Activated naive CD8-positive, alpha-beta T cell treated with anti-CD3 and anti-CD28 coated beads for 36 hours (primary cell): ENCODE measurements around the gene GNGT2. TPM values are rescaled to one million over a fixed set of nuclear protein-coding genes. Genes with fewer than 3 reads are reported as not detected.
A peak's percentile ranks its signal among the peaks of the same experiment; 100 is the strongest.
"Not testable (repeated sequence)": the region's sequence is repeated elsewhere in the genome, so short reads cannot be mapped to it uniquely, and the experiment has no call there.

Experiments used
- DNase-seq: peaks from one replicate; pipeline ENCODE4 v3.0.0; 2021
- H3K27ac Mint-ChIP-seq: one replicate; pipeline ENCODE4 v1.8.0; 2022; ENCODE audit warnings: mild to moderate bottlenecking, moderate library complexity, mixed read lengths
- H3K27me3 Mint-ChIP-seq: one replicate; pipeline ENCODE4 v1.8.0; 2022; ENCODE audit warnings: mild to moderate bottlenecking, mixed read lengths
- H3K36me3 Mint-ChIP-seq: one replicate; pipeline ENCODE4 v1.8.0; 2021; ENCODE audit warnings: mild to moderate bottlenecking, mixed read lengths
- H3K4me1 Mint-ChIP-seq: one replicate; pipeline ENCODE4 v1.8.0; 2021; ENCODE audit warnings: mixed read lengths
- H3K4me3 Mint-ChIP-seq: one replicate; pipeline ENCODE4 v1.8.0; 2022; ENCODE audit warnings: mild to moderate bottlenecking, moderate library complexity, mixed read lengths
- H3K9me3 Mint-ChIP-seq: one replicate; pipeline ENCODE4 v1.8.0; 2022; ENCODE audit warnings: mixed read lengths
- total RNA-seq, 2 experiments: library from RNA; stranded (reverse); gene quantifications; one replicate each; pipeline ENCODE4 v1.2.3, GENCODE V29; 2021

GNGT2 gene
- total RNA-seq, 2 experiments from 2014 or later, result 25.5 to 28.4 TPM

DNA sequence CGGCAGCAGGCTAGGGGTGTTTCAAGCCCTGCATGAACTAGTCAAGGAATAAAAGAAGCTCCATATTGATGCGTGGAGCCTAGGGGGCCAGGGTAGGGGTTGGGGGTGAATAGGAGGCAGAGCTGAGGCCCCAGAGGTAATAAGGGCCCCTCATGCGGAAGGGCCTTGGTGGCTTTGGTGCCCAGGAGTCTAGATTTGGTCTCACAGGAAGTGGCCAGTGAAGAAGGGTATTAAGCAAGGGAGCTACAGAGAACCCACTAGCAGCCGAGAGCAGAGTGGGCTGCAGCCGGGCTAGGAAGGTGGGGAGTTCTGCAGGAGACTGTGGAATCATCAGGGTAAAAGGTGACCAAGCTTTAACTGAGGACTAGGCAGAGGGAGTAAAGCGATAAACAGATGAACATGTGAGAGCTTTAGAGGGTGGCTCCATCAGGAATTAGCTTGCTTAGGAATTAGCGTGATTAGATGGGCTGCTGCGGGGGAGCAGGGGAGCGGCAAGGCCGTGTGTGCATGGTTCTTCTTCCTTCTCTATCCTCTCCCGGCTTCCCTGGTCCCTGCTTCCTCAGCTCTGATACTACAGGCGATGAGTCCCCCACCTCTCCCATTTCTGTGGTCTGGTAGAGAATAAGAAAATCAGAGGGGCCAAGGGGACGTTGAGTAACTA lies 9.8 kb downstream of the GNGT2 start:
- no peaks in the 10 kb centered on the region for H3K9me3 Mint-ChIP-seq

GRCh38 chr17:49198211-49198610 lies 12.2 kb downstream of the GNGT2 start:
- Mint-ChIP-seq H3K9me3 (no peaks in the 10 kb centered on the region), H3K36me3 (peaks cover 6% of the 10 kb centered on the region), H3K27me3 (no peaks in the 10 kb centered on the region), H3K27ac (no peak overlapping the region), H3K4me3 (no peak overlapping the region), H3K4me1 (peaks cover 23% of the 10 kb centered on the region)
- DNase-seq, result no peak

More for the DNA sequence above, 9.8 kb downstream of the GNGT2 start:
- Mint-ChIP-seq H3K4me1 (peaks cover 5% of the 10 kb centered on the region), H3K27ac (no peak overlapping the region), H3K36me3 (peaks cover 6% of the 10 kb centered on the region), H3K4me3 (no peak overlapping the region), H3K27me3 (no peaks in the 10 kb centered on the region)
- DNase-seq, result no peak

DNA sequence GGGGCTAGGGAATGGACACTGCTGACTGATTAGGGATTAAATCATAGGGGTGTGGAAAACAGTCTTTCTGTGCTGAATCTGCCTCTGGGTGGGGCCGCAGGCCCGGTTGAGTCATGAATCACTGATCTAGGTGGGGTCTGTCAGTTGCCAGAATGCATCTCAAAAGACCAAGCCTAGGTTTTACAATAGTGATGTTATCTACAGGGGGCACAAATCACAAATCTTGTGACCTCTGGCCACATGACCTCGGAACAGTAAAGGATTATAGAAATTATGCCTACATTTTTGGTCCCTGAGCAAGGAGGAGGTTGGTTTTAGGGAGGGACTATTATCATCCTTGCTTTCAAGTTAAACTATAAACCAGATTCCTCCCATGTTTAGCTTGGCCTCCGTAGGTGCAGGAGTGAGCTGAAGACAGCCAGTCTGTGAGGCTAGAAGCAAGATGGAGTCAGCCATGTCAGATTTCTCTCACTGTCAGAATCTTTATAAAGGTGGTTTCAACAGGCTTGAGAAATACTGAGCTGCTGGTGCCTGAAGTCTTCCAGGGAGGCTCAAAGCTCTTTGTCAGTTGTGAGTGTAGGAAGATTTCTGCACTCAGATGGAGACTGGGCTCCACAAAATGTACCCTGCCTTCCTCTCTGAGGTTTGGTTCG lies 12.9 kb downstream of the GNGT2 start:
- no peak for DNase-seq

GRCh38 chr17:49196520-49196919 lies 13.9 kb downstream of the GNGT2 start:
- no peak overlapping the region for H3K4me3 Mint-ChIP-seq
- H3K9me3 Mint-ChIP-seq, result no peaks in the 10 kb centered on the region
- H3K27me3 Mint-ChIP-seq, result peaks cover 10% of the 10 kb centered on the region
- H3K27ac Mint-ChIP-seq, result no peak overlapping the region
- H3K4me1 Mint-ChIP-seq, result peaks cover 36% of the 10 kb centered on the region
- no peak for DNase-seq
- H3K36me3 Mint-ChIP-seq, result no peaks in the 10 kb centered on the region

More for the DNA sequence above, 12.9 kb downstream of the GNGT2 start:
- Mint-ChIP-seq H3K27me3 (peaks cover 3% of the 10 kb centered on the region), H3K9me3 (no peaks in the 10 kb centered on the region), H3K27ac (no peak overlapping the region), H3K36me3 (peaks cover 5% of the 10 kb centered on the region), H3K4me1 (peaks cover 28% of the 10 kb centered on the region), H3K4me3 (no peak overlapping the region)

- Mint-ChIP-seq H3K36me3 (no peaks in the 10 kb centered on the region), H3K27ac (peak overlapping the region; percentile 9), H3K4me1 (peaks cover 39% of the 10 kb centered on the region), H3K27me3 (peaks cover 10% of the 10 kb centered on the region), H3K4me3 (no peak overlapping the region), H3K9me3 (no peaks in the 10 kb centered on the region)
- no peak for DNase-seq
Measured at GRCh38 chr17:49195751-49196150, 14.6 kb downstream of the GNGT2 start.

DNA sequence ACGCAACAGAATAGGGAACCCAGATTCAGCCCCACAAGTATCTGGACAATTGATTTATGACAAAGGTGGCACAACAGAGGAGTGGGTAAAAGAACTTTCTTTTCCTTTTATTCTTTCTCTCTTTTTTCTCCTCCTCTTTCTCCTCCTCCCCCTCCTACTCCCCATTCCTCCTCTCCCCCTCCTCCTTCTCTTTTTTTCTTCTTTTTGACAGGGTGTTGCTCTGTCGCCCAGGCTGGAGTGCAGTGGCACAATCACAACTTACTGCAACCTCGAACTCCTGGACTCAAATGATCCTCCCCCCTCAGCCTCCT lies 16.1 kb downstream of the GNGT2 start:
- Mint-ChIP-seq H3K27me3 (peaks cover 10% of the 10 kb centered on the region), H3K4me1 (peaks cover 41% of the 10 kb centered on the region), H3K27ac (no peak overlapping the region), H3K9me3 (no peaks in the 10 kb centered on the region), H3K4me3 (peak overlapping the region; percentile 47), H3K36me3 (no peaks in the 10 kb centered on the region)
- DNase-seq, result no peak

DNA sequence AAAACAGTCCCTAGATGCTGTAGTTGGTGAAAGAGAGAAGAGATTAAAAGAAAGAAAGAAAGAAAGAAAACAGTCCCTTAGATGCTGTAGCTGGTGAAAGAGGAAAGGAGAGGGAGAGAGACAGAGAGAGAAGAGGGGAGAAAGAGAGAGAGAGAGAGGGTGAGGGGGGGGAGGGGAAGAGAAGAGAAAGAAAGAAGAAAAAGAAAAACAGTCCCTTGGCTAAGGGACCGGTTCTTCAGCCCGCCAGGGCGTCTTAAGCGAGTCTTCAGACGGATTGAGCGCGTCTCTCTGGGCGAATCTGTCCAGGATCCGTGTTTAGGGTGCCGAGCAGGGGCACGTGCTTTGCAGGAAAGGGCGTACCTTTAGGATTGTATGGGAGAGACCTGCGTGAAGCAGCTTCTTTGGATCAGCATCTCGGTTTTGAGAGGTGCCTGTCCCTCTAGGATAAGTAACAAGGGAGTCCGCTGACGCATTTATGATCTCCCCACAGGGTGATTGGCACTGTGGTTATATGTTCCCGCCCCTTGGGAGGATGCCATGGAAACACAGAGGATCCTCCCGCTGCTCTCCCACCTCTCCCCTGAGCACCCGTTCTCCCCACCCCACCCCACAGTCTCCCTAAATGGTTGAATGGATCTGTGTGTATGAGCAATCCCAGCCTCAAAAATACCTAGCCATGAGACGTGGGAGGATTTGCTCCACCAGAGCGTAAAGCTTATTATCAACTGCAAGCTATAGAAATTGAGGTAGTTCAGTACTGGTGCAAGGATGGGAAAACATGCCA lies 16.7 kb downstream of the GNGT2 start:
- no peaks in the 10 kb centered on the region for H3K9me3 Mint-ChIP-seq
- no peaks in the 10 kb centered on the region for H3K36me3 Mint-ChIP-seq
- H3K4me3 Mint-ChIP-seq, result peak overlapping the region; percentile 86
- H3K27ac Mint-ChIP-seq, result peak overlapping the region; percentile 94
- no peak for DNase-seq
- peaks cover 10% of the 10 kb centered on the region for H3K27me3 Mint-ChIP-seq
- H3K4me1 Mint-ChIP-seq, result peaks cover 41% of the 10 kb centered on the region

DNA sequence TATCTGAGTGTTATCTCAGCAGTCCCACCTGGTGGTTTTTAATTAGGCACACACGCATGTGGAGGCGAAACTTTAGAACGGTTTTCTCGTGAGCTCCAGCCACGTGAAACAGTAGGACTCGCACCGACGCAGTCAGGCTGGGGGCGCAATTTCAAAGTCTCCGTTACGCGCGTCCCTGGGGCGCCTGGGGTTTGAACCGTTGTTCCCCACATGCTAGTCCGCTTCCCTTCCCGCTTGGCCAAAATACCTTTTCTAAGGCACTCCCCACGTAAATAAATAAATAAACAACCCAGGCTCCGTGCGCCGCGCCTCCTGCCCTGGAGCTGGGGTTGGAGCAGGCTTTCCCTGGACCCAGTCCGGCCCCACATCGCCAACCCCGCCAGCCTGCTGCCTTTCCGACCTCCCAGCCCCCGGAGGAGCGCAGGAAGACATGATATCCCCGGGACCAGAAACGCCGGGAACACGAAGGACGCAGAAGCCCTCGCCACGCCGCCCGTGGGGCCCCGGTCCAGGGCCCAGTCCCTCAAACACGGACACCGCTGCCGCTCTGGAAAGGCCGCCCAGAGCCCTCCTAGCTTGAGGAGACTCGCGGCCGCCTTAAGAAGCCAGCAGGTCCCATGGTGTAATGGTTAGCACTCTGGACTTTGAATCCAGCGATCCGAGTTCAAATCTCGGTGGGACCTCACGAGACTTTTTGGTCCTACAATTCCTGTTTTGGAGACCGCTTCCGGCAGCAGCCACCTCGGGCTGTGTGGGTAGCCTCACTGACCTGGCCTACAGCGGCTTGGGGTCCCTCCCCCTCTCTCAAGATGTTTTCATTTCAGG lies 18.2 kb downstream of the GNGT2 start:
- H3K4me1 Mint-ChIP-seq, result peaks cover 41% of the 10 kb centered on the region
- peak overlapping the region; percentile 94 for H3K27ac Mint-ChIP-seq
- H3K9me3 Mint-ChIP-seq, result no peaks in the 10 kb centered on the region
- DNase-seq, result peak; percentile 83
- H3K36me3 Mint-ChIP-seq, result no peaks in the 10 kb centered on the region
- H3K27me3 Mint-ChIP-seq, result peaks cover 10% of the 10 kb centered on the region
- H3K4me3 Mint-ChIP-seq, result peak overlapping the region; percentile 86

DNA sequence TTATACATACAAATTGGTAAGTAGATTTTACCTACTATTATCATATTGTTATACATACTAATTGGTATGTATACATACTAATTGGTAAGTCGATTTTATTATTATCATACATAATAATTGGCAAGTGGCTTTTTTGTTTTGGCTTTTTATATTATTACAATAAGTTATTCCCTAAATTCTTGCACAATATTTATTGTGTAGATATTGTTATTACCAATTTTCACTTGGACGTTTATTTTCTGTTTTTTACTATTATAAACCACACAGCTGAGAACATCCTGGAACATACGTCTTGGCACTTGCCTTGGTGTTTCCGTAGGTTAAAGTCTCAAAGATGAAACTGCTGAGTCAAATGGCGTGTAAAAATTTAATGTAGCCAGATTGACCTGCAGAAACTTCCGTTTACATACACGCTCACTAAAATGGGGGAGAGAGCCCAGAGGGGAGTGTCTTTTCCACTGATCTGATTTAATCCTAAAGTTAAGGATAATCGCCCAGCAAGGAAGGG lies 18.9 kb downstream of the GNGT2 start:
- H3K9me3 Mint-ChIP-seq, result no peaks in the 10 kb centered on the region
- peak overlapping the region; percentile 86 for H3K4me3 Mint-ChIP-seq
- H3K36me3 Mint-ChIP-seq, result no peaks in the 10 kb centered on the region
- H3K27ac Mint-ChIP-seq, result peak overlapping the region; percentile 94
- peaks cover 10% of the 10 kb centered on the region for H3K27me3 Mint-ChIP-seq
- peaks cover 41% of the 10 kb centered on the region for H3K4me1 Mint-ChIP-seq
- DNase-seq, result no peak

- Mint-ChIP-seq H3K4me3 (no peak overlapping the region), H3K27ac (peak overlapping the region; percentile 42), H3K36me3 (no peaks in the 10 kb centered on the region), H3K27me3 (peaks cover 10% of the 10 kb centered on the region), H3K4me1 (peaks cover 39% of the 10 kb centered on the region), H3K9me3 (peaks cover 2% of the 10 kb centered on the region)
- no peak for DNase-seq
Measured at GRCh38 chr17:49190932-49191331, 19.4 kb downstream of the GNGT2 start.

GRCh38 chr17:49187301-49187700 lies 23.1 kb downstream of the GNGT2 start:
- no peak overlapping the region for H3K4me3 Mint-ChIP-seq
- no peak for DNase-seq
- peaks cover 11% of the 10 kb centered on the region for H3K9me3 Mint-ChIP-seq
- peaks cover 5% of the 10 kb centered on the region for H3K27me3 Mint-ChIP-seq
- peaks cover 12% of the 10 kb centered on the region for H3K4me1 Mint-ChIP-seq
- peaks cover 2% of the 10 kb centered on the region for H3K36me3 Mint-ChIP-seq
- no peak overlapping the region for H3K27ac Mint-ChIP-seq

GRCh38 chr17:49185381-49185780 lies 25.0 kb downstream of the GNGT2 start:
- not testable (repeated sequence) for H3K4me1 Mint-ChIP-seq, H3K36me3 Mint-ChIP-seq, DNase-seq, H3K27ac Mint-ChIP-seq, H3K4me3 Mint-ChIP-seq, H3K27me3 Mint-ChIP-seq
- H3K9me3 Mint-ChIP-seq, result peaks cover 11% of the 10 kb centered on the region

DNA sequence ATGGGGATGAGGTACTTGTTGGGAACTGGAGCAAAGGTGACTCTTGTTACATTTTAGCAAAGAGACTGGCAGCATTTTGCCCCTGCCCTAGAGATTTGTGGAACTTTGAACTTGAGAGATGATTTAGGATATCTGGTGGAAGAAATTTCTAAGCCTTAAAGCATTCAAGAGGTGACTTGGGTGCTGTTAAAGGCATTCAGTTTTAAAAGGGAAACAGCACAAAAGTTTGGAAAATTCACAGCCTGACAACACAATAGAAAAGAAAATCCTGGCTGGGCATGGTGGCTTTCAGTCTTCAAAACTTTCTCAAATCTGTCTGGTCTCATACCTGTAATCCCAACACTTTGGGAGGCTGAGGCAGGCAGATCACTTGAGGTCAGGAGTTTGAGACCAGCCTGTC lies 25.9 kb downstream of the GNGT2 start:
- H3K4me3 Mint-ChIP-seq, H3K36me3 Mint-ChIP-seq, DNase-seq, H3K27me3 Mint-ChIP-seq, H3K27ac Mint-ChIP-seq, H3K4me1 Mint-ChIP-seq: not testable (repeated sequence)
- peaks cover 11% of the 10 kb centered on the region for H3K9me3 Mint-ChIP-seq

DNA sequence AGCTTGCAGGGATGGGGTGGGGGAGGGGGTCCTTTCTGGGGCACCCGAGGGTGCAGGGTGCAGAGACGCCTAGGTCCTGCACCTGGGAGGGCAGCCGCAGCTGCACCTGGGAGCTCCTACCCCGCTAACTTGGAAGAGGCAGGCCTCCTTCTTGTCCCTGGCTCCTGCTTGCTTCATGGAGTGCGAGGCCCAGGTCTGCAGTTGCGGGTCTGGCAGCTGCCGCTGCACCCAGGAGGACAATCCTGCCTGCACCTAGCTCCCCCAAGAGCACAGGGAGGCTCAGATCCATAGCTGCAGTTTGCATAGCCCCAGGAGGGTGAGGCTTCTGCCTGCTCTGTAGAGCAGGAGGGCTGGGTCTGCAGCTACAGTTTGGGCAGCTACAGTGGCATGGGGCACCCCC lies 26.6 kb downstream of the GNGT2 start:
- H3K9me3 Mint-ChIP-seq, result peaks cover 11% of the 10 kb centered on the region
- H3K27ac Mint-ChIP-seq, result no peak overlapping the region
- H3K36me3 Mint-ChIP-seq, result peaks cover 2% of the 10 kb centered on the region
- no peak for DNase-seq
- H3K27me3 Mint-ChIP-seq, result no peaks in the 10 kb centered on the region
- H3K4me3 Mint-ChIP-seq, result no peak overlapping the region
- H3K4me1 Mint-ChIP-seq, result peaks cover 2% of the 10 kb centered on the region

- no peak for DNase-seq
- H3K4me3 Mint-ChIP-seq, result no peak overlapping the region
- no peaks in the 10 kb centered on the region for H3K27me3 Mint-ChIP-seq
Measured at GRCh38 chr17:49183341-49183740, 27.0 kb downstream of the GNGT2 start.

More at GRCh38 chr17:49183341-49183740, 27.0 kb downstream of the GNGT2 start:
- Mint-ChIP-seq H3K36me3 (peaks cover 2% of the 10 kb centered on the region), H3K9me3 (peaks cover 11% of the 10 kb centered on the region), H3K27ac (no peak overlapping the region), H3K4me1 (peaks cover 2% of the 10 kb centered on the region)
